Activated CD4-positive, alpha-beta memory T cell treated with anti-CD3 and anti-CD28 coated beads, Interleukin-2, amount 10 ng/mL, durations not matched to agents 7 days and 5 days (primary cell): ENCODE measurements around the gene CTSA. TPM values are rescaled to one million over a fixed set of nuclear protein-coding genes. Genes with fewer than 3 reads are reported as not detected.

Experiments
- CTCF ChIA-PET: fragments of 350-600 bp; sonication (Branson Sonifier 250); formaldehyde crosslinking; loops from one replicate; lab custom pipeline; 2021; ENCODE audit warnings: antibody characterized with exemption, inconsistent platforms; lab: Charles Lee
- POLR2A ChIA-PET: fragments of 350-600 bp; sonication (Branson Sonifier 250); formaldehyde crosslinking; loops from one replicate; lab custom pipeline; 2021; ENCODE audit warnings: antibody characterized with exemption; lab: Charles Lee
- DNase-seq: peaks from one replicate; pipeline ENCODE4 v3.0.0-alpha.2; 2020
- H3K27ac Mint-ChIP-seq: one replicate; pipeline ENCODE4 v1.8.0; 2021; ENCODE audit warnings: mild to moderate bottlenecking, mixed read lengths
- H3K27me3 Mint-ChIP-seq: one replicate; pipeline ENCODE4 v1.8.0; 2021; ENCODE audit warnings: mixed read lengths
- H3K36me3 Mint-ChIP-seq: one replicate; pipeline ENCODE4 v1.8.0; 2021; ENCODE audit warnings: low read depth, mixed read lengths
- H3K4me1 Mint-ChIP-seq: one replicate; pipeline ENCODE4 v1.8.0; 2021; ENCODE audit warnings: mixed read lengths
- H3K4me3 Mint-ChIP-seq: one replicate; pipeline ENCODE4 v1.8.0; 2021; ENCODE audit warnings: mild to moderate bottlenecking, mixed read lengths
- H3K9me3 Mint-ChIP-seq: one replicate; pipeline ENCODE4 v1.8.0; 2021; ENCODE audit warnings: mixed read lengths
- total RNA-seq, 2 experiments: library from RNA; stranded (reverse); gene quantifications; one replicate each; pipeline ENCODE4 v1.2.3, GENCODE V29; 2021

Gene CTSA
- total RNA-seq, 2 experiments from 2014 or later = 64.3 to 64.6 TPM

GRCh38 chr20:45913116-45913515, 22.0 kb downstream of the CTSA start:
- Mint-ChIP-seq H3K4me3 (no peak overlapping the region), H3K36me3 (no peaks in the 10 kb centered on the region), H3K27ac (no peak overlapping the region), H3K9me3 (no peaks in the 10 kb centered on the region), H3K27me3 (peaks cover 26% of the 10 kb centered on the region), H3K4me1 (peaks cover 19% of the 10 kb centered on the region)
- CTCF ChIA-PET = no interaction called here
- DNase-seq = no peak
- POLR2A ChIA-PET = no interaction called here

GRCh38 chr20:45917790-45918141, 26.6 kb downstream of the CTSA start:
- H3K27me3 Mint-ChIP-seq = peaks cover 30% of the 10 kb centered on the region
- CTCF ChIA-PET = interaction anchor here (1.0 kb wide), 1 partner anchor 119 kb away, joined by 3 read pairs; no protein-coding TSS in a partner anchor
- H3K4me3 Mint-ChIP-seq = no peak overlapping the region

GRCh38 chr20:45918182-45918737, 27.1 kb downstream of the CTSA start:
- CTCF ChIA-PET = interaction anchor here (1.0 kb wide), 1 partner anchor 119 kb away, joined by 3 read pairs; no protein-coding TSS in a partner anchor
- H3K4me1 Mint-ChIP-seq = peaks cover 3% of the 10 kb centered on the region
- peaks cover 32% of the 10 kb centered on the region for H3K27me3 Mint-ChIP-seq
- no peak overlapping the region for H3K4me3 Mint-ChIP-seq
- H3K36me3 Mint-ChIP-seq = no peaks in the 10 kb centered on the region
- no peak overlapping the region for H3K27ac Mint-ChIP-seq
- POLR2A ChIA-PET = interaction anchor here (0.8 to 4.1 kb wide), 3 partner anchors 15 to 62 kb away, joined by 3 to 16 read pairs (median 3); partner anchors contain the start of genes PCIF1 and ZNF335
- no peak for DNase-seq
- H3K9me3 Mint-ChIP-seq = no peaks in the 10 kb centered on the region

More at GRCh38 chr20:45917790-45918141, 26.6 kb downstream of the CTSA start:
- H3K9me3 Mint-ChIP-seq = no peaks in the 10 kb centered on the region
- H3K27ac Mint-ChIP-seq = no peak overlapping the region
- H3K36me3 Mint-ChIP-seq = no peaks in the 10 kb centered on the region
- POLR2A ChIA-PET = interaction anchor here (0.8 to 4.1 kb wide), 2 partner anchors 16 to 55 kb away, joined by 3 to 16 read pairs; partner anchors contain the start of genes PCIF1 and ZNF335
- DNase-seq = no peak
- H3K4me1 Mint-ChIP-seq = peaks cover 3% of the 10 kb centered on the region

GRCh38 chr20:45918779-45919537, 27.8 kb downstream of the CTSA start:
- no peak for DNase-seq
- Mint-ChIP-seq H3K9me3 (no peaks in the 10 kb centered on the region), H3K27me3 (peaks cover 32% of the 10 kb centered on the region), H3K36me3 (no peaks in the 10 kb centered on the region), H3K4me3 (no peak overlapping the region), H3K4me1 (peaks cover 3% of the 10 kb centered on the region), H3K27ac (no peak overlapping the region)
- CTCF ChIA-PET = interaction anchor here (1.0 to 1.7 kb wide), 3 partner anchors 34 to 120 kb away, joined by 3 to 4 read pairs (median 3); no protein-coding TSS in a partner anchor
- POLR2A ChIA-PET = interaction anchor here (0.9 to 4.1 kb wide), 4 partner anchors 15 to 62 kb away, joined by 3 to 16 read pairs (median 3); partner anchors contain the start of gene PCIF1

DNA sequence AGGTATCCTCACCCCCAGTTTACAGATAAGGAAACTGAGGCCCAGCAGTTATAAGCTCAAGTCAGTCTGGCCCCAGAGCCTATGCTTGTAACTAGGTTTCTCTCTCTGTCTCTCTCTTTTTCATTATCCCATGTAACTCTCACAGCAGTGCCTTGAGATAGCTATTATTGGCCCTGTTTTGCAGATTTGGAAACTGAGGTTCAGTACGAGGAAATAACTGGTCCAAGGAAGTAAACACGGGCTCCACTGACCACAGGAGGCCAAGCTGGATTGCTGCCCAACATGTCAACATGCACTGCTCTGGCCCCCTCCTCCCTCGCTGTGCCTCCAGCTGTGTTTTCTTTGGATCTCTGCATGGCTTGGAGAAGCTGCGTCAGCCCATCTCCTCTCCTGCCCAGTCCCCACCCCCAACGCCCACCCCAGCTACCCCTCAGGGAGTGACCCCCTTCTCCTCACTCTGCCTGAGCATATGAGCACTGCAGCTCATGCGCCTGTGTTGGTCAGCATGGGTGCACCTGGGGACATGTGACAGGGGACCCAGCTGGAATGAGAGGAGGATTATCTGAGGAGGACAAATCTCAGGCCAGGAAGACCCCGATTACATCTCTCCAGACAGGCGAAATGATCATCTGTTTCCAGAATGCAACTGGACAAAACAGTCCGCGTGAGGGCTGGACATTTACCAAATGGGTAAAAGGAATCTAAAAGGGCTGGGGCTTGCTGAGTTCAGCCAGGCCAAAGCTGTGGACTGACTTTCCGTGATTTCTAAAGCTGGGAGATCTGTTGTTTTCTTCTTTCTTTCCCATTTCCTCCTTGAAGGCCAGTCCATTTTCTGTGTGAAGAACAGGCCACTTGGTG, 28.6 kb downstream of the CTSA start:
- H3K4me3 Mint-ChIP-seq = no peak overlapping the region
- H3K4me1 Mint-ChIP-seq = peaks cover 3% of the 10 kb centered on the region
- ChIA-PET POLR2A (interaction anchor here (0.9 to 4.1 kb wide), 5 partner anchors 14 to 63 kb away, joined by 3 to 16 read pairs (median 3); partner anchors contain the start of gene PCIF1), CTCF (interaction anchor here (0.8 to 1.7 kb wide), 4 partner anchors 14 to 50 kb away, joined by 3 to 4 read pairs (median 3); no protein-coding TSS in a partner anchor)
- no peaks in the 10 kb centered on the region for H3K9me3 Mint-ChIP-seq
- DNase-seq = no peak
- H3K27ac Mint-ChIP-seq = no peak overlapping the region
- no peaks in the 10 kb centered on the region for H3K36me3 Mint-ChIP-seq
- peaks cover 26% of the 10 kb centered on the region for H3K27me3 Mint-ChIP-seq

DNA sequence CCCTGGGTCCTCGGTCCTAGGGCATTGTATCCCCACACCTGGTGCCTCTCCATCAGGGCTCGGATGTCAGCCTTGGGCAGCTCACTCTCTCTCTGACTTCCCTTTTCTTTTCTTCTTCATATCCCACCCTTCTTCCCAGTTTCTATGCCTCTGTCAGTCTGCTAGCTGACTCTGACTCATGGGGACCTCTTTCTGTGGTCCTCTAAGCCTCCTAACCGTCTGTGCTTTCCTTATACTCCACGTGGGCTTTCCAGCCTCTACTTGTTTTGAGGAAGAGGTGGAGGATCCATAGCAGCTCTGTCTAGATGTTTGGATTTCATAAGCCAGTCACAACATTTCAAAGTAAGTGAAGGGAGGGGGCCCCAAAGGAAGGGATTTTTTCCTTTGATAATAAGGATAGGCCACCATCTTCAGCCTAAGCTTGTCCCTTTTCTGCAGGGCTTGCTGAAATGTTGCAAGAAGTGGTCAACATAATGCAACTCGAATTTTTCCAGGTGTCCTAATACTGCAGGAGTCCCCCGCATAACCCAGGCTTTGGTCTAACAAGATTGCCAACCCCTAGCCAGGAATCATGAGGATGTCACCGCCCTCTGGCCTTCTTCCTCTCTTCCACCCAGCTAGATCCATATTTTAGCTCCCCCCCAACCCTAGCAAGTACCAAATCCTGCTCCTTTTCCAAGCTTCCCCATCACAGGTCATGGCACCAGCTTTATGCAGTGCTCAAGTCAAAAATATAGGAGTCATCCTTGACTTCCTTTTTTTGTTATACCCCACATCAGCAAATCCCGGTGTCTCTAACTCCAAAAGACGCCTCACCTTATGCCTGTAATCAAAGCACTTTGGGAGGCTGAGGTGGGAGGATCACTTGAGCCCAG, 29.6 kb downstream of the CTSA start:
- H3K27me3 Mint-ChIP-seq = peaks cover 29% of the 10 kb centered on the region
- H3K4me3 Mint-ChIP-seq = no peak overlapping the region
- POLR2A ChIA-PET = interaction anchor here (1.1 to 4.1 kb wide), 2 partner anchors 13 to 50 kb away, joined by 4 to 16 read pairs; partner anchors contain the start of gene PCIF1
- CTCF ChIA-PET = interaction anchor here (0.8 to 1.7 kb wide), 4 partner anchors 13 to 41 kb away, joined by 3 to 4 read pairs (median 3); no protein-coding TSS in a partner anchor
- no peaks in the 10 kb centered on the region for H3K36me3 Mint-ChIP-seq
- DNase-seq = no peak
- H3K27ac Mint-ChIP-seq = no peak overlapping the region
- H3K9me3 Mint-ChIP-seq = no peaks in the 10 kb centered on the region
- peaks cover 3% of the 10 kb centered on the region for H3K4me1 Mint-ChIP-seq

DNA sequence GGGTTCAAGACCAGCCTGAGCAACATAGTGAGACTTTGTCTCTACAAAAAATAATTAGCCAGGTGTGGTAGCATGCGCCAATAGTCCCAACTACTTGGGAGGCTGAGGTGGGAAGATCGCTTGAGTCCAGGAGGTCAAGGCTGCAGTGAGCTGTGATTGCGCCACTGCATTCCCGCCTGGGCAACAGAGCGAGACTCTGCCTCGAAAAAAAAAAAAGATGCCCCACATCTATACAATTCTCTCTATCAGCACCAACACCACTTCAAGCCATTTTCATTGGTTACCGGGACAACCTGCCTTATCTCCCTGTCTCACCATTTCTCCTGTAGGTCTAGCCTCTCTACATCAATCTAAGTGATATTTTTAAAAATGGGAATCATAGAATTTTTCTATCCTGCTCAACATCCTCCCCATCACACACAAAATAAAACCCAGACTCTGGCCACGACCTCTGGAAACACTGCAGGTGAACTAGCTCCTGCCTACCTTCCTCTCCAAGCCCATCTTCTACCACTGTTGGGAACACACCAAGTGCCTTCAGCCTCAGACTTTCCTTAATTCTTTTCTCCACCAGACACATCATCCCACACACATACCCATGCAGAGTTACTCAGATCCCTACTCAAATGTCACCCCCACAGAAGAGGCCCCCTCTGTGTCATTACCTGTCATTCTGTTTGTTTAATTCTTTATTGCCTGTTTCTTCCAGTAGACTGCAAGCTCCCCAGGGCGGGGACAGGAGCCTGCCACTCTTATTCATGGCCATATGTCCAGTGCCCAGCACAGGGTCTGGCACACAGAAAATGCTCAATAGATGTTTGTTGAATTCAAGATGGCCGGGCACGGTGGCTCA, 30.4 kb downstream of the CTSA start:
- DNase-seq = no peak
- no peak overlapping the region for H3K4me3 Mint-ChIP-seq
- ChIA-PET CTCF (interaction anchor here (0.7 to 1.2 kb wide), 3 partner anchors 12 to 105 kb away, joined by 3 read pairs; no protein-coding TSS in a partner anchor), POLR2A (no interaction called here)
- H3K27me3 Mint-ChIP-seq = peaks cover 22% of the 10 kb centered on the region
- H3K27ac Mint-ChIP-seq = no peak overlapping the region
- H3K4me1 Mint-ChIP-seq = peaks cover 3% of the 10 kb centered on the region
- H3K9me3 Mint-ChIP-seq = no peaks in the 10 kb centered on the region
- H3K36me3 Mint-ChIP-seq = no peaks in the 10 kb centered on the region

- DNase-seq = no peak
- H3K4me1 Mint-ChIP-seq = peaks cover 3% of the 10 kb centered on the region
- no peaks in the 10 kb centered on the region for H3K9me3 Mint-ChIP-seq
- ChIA-PET CTCF (interaction anchor here (1.0 to 1.3 kb wide), 2 partner anchors 9 to 425 kb away, joined by 3 to 4 read pairs; no protein-coding TSS in a partner anchor), POLR2A (interaction anchor here (4.1 kb wide), 1 partner anchor 9 kb away, joined by 26 read pairs; the partner anchor contains the start of gene PCIF1)
- H3K4me3 Mint-ChIP-seq = no peak overlapping the region
- no peak overlapping the region for H3K27ac Mint-ChIP-seq
- no peaks in the 10 kb centered on the region for H3K36me3 Mint-ChIP-seq
- H3K27me3 Mint-ChIP-seq = peaks cover 20% of the 10 kb centered on the region
Observed at GRCh38 chr20:45924391-45925261, 33.5 kb downstream of the CTSA start.

DNA sequence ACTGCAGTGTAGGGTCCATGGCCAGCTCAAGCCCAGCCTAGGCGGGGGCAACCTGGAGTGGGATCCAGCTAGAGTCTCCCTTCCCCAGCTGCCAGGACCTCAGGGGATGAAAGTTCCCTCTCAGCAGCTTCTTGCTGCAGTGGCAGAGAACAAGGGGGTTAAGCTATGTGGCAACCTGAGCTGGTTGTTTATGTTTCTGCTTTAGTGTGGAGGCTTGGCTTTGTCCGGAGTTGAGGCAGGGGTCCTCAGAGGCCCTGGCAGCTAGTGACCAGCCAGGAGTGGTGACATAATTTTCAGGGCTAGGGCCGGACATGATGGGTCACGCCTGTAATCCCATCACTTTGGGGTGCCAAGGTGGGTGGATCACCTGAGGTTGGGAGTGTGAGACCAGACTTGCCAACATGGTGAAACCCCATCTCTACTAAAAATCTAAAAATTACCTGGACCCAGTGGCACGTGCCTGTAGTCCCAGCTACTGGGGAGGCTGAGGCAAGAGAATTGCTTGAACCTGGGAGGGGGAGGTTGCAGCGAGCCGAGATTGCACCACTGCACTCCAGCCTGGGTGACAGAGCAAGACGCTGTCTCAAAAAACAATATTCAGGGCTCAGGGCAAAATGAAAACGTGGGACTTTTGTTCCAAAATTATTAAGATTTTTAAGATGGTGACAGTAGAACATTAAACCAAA, 34.8 kb downstream of the CTSA start:
- ChIA-PET POLR2A (interaction anchor here (0.9 to 4.1 kb wide), 2 partner anchors 8 to 17 kb away, joined by 3 to 26 read pairs; partner anchors contain the start of gene PCIF1), CTCF (no interaction called here)
- Mint-ChIP-seq H3K4me1 (peaks cover 3% of the 10 kb centered on the region), H3K27me3 (peaks cover 16% of the 10 kb centered on the region), H3K36me3 (no peaks in the 10 kb centered on the region), H3K4me3 (no peak overlapping the region), H3K27ac (no peak overlapping the region), H3K9me3 (no peaks in the 10 kb centered on the region)
- no peak for DNase-seq

DNA sequence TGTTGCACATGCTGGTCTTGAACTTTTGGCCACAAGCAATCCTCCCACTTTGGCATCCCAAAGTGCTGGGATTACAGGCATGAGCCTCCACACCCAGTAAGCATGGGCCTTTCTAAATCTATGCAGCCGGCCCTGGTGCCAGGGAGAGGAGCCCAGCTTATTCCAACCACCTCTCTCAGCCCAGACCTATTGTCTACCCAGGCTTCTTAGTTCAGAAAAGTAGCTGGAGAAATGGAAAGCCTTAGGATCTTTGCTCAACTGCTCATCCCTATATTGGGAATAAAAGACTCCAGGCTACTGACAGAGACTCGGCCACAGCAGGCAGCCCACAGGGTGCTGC, 35.6 kb downstream of the CTSA start:
- Mint-ChIP-seq H3K36me3 (no peaks in the 10 kb centered on the region), H3K27ac (no peak overlapping the region), H3K27me3 (peaks cover 10% of the 10 kb centered on the region), H3K9me3 (no peaks in the 10 kb centered on the region), H3K4me1 (peaks cover 3% of the 10 kb centered on the region), H3K4me3 (no peak overlapping the region)
- CTCF ChIA-PET = interaction anchor here (0.9 kb wide), 1 partner anchor 60 kb away, joined by 3 read pairs; no protein-coding TSS in a partner anchor
- POLR2A ChIA-PET = interaction anchor here (4.1 kb wide), 1 partner anchor 7 kb away, joined by 26 read pairs; the partner anchor contains the start of gene PCIF1
- no peak for DNase-seq
